ENCODE results near the gene PROM2.

PROM2 gene

DNA sequence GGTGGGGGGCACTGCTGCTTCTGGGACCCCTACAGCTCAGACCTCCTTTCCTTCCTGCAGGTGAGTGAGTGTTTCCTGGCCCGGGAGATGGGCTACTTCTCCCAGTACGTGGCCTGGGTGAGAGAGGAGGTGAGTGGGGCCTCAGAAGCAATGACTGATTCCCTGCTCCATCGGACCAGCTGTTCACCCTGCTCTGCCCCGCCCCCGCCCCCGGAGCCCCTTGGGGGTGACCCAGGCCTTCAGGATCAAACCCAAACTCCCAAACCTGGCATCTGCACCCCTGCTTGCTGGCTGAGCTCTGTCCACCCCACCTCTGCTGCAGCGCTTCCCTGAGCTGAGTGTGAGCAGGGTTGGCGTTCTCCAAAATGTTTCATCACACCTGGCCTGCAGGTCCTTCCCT, 13.1 kb downstream of the PROM2 start:
- no peak for DNase-seq

DNA sequence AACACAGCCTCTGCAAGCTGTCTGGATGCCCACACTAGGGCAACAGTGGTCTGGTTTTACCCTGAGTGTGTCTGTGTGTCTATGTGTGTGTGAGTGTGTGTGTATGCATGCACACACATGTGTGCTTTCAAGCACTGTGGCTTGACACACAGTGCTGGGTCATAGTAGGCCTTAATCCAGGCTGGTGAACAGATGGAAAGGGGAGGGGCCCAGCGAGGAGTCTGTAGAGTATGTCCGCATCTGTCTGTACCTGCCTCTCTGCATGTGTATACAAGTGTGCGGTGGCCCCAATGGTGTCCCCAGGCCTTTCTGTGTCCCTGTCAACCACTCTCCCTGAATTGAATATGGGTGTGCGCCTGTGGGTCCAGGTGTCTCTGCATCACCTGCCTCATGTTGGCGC, 13.6 kb downstream of the PROM2 start:
- DNase-seq: no peak

DNA sequence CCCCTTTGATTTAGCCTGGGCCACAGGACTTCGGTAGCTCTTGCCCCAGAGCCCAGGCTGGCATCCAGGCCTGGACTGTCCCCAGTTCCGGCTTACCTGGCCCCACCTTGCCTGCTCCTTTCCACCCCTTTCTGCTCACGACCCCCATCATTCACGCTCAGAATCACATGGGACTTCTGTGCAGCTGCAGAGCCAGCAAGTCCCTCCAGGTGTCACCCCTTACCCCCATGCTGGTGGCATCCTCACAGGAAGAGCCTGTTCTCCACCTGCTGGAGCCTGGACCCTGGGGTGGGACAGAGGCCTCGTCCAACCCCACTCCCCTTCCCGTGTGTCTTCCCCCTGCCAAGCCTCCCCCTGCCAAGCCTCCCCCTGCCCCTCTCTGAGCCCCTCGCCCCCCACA, 15.0 kb downstream of the PROM2 start:
- DNase-seq: no peak

DNA sequence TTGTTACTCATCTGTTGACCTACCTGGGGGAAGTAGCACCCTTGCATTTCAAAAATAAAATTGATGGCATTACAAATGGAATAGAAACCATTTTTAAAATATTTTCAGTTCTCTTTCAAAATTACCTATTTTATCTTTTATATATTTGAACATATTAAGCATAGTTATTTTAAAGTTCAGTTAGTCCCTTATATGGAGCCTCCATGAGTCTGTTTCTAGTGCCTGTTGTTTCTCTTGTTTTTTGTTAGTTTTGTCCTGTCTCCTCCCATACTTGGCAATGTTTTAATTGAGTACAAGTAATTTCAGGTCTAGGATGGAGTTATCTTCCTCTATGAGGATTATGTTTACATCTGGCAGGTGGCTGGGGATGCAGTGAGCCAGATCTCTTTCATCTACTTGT, 17.0 kb downstream of the PROM2 start:
- no peak for DNase-seq

DNA sequence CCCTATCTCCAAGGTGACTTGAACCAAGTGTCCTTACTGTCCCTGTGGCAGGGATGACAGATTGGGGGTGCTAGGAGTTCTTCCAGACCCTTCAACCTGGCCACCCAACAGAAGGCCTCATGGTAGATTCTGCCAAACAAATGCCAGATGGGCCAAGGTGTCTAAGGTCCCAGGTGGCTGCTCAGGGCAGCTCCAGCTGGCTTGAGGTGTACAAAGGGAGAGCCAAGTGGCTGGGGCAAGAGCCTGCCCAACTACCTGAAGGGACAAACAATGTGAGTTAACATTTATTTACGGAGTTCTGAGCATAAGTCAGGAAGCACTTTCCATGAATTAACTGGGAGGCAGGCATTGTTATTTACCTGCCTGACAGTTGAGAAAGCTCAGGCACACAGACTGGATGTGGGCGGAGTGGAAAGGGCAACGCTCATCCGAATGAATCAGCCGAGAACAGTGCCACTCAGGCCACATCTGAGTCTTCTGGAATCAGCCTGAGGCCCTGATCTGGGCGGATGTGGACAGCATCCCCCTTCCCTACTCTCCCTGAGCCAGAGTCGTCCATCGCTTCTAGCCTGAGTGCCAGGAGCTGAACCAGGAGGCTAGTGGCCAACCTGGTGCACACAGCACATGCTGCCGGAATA, 18.5 kb downstream of the PROM2 start:
- no peak for DNase-seq

DNA sequence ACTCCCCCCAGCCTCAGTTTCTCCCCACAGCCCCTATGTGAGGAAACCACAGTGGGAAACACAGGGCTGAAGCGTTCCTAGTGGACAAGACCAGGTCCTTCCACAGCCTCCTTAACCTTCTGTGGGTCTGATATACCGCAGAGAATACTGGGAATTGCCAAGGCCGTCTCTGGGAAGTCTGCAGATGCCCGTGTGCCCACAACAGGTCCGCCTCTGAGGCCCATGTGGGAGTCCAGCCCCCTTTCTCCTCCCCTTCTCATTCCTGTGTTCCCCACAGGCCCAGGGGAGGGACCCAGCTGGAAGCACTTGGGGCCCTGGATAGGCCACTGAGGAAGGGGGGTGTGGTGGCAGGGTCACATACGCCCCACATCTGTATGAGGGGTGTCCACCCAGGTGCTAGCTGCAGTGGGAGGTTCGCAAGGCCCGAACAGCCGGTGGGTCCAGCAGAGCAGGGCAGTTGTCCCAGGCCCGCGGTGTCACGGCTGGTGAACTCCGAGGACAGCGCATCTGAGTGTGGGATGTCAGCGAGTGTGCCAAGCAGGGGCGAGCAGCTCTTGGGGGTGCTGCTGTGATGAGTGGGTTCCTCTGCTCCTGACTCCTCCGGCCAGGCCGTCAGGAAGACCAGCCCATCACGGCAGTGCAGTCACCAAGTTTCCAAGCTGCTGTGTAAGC, 20.5 kb downstream of the PROM2 start:
- DNase-seq: no peak

DNA sequence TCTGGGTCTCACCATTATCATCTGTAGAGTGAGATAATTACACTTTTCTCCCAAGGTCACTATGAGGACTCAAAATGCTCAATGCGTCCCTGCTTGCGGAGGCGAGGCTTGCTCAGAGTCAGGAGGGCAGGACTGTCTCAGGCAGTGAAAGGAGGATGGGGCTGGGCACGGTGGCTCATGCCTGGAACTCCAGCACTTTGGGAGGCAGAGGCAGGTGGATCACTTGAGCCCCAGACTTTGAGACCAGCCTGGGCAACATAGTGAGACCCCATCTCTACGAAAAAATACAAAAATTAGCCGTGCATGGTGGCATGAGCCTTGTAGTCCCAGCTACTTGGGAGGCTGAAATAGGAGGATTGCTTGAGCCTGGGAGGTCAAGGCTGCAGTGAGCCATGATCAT, 21.1 kb downstream of the PROM2 start:
- DNase-seq: no peak

DNA sequence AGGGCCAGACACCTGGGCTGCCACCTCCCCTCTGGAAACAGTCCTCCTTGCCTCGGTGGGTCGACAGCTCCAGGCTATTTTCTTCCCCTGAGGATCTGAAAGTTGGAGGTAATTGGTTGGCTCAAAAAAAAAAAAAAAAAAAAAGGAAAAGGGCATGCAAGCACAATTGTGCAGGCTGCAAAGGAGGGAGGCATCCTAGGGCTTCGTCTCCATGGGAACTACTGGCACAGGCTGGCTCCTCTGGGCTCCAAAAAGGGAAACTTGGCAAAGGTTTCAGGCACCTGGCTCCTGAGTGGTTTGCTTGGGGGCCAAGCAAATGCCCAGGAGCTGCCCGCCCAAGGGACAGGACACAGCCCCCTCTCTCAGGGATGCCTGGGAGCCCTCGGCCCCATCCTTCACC, 21.8 kb downstream of the PROM2 start:
- DNase-seq: no peak

DNA sequence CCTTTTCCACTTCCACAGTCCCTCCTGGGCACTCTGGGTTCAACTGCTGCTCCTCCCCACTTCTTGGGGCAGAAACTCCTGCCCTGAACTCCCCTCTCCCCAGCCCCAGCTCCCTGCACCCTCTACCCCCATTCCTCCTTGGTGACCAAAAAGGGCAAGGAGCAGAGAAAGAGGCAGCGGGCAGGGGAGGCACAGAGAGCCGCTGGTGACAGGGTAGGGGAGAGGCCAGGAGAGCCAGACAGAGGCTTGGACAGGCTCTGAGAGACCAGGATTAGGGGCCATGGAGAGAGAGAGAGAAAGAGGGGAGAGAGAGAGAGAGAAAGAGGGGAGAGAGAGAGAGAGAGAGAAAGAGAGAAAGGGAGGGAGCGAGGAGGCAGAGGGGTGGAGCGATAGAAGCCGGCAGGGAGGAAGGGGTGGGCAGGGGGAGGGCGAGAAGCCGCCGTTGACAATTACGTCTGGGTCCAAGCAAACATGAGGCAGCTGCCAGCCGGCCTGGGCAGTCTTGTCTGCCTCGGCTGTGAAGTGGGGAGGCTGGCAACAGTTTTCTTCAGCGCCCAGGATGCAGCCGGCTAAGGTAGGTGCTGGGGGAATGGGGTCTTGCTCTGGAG, 22.7 kb downstream of the PROM2 start, which contains the start of gene KCNIP3:
KCNIP3 (plus strand) TSS at position 468 of the 608 bp plus-strand sequence; CDS start at position 560, 92 bp downstream.
- no peak for DNase-seq

DNA sequence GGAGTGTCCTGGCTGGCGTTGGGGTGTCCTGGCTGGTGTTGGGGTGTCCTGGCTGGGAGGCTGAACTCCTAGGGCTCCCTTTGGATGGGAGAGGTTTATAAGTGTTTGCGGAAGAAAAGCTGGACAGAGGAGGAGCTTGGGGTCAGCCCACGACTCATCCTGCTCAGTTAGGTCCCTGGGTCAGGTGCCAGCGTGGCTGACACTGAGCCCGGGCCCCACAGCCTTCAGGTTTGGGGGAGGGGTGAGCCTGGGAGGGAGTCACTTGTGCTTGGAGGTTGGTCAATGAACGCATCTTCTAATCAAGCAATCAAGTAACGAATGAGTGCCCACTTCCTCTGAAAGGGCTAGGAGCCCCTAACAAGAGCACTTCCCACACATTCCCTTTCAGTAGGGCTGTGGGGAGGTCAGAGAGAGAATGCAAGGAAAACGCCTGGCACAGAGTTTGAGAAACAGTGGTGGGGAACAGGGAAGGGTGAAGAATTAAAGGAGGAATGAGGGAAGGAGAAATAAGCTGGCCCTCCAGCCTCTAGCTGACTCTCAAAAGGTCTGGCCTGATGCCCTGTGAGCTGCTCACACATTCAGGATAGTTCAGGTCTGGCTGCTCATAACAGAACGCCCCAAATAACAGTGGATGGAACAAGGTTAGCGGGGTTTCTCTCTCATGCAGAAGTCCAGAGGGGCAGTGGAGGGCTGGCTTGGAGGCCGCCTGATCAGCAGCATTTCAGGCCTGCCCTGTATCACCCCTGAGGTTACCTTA, 23.6 kb downstream of the PROM2 start:
- DNase-seq: no peak

DNA sequence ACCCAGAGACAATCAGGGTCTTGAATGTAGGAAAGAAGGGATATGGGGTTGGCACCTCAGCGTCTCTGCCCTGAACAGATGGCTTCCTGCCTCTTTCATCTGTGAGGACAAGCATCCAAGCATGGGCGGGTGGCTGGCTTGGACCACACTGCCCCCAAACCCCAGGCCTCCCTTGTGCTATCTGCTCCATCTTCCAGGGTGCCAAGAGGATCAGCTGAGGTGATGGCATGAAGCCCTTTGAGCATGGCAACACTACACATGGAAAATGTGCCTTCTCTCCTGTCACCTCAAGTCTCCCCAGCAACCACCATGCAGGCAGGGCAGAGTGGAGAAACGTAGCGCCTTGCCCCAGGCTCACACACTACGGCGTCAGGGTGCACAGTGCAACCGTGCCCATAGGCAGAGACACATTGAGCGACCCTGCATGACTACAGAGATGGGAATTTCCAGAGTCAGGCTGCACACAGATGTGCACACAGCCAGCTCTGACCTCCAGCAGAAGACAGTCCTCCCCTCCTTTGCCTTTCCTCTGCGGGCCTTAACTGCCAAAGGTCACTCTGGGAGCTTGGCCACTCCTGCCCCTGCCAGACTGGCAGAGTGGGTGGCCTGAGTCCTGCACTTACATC, 24.4 kb downstream of the PROM2 start:
- DNase-seq: no peak

DNA sequence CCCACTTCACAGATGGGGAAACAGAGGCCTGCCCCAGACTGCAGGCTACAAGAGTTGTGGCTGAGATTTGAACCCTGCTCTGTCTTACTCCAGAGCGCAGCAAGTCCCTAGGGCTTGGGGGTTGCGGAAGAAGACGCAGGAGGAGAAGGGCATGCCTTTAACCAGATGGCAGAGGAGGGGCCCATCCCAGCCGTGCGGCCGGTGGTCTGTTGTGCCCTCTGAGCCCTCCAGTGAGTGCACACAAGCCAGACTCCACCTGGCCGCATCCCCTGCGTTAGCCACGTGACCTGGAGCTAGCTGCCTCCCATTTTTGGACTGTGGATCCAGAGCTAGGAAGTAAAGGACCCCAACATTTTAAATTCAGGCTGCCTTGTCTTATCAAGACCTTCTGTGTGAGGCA, 25.7 kb downstream of the PROM2 start:
- no peak for DNase-seq

DNA sequence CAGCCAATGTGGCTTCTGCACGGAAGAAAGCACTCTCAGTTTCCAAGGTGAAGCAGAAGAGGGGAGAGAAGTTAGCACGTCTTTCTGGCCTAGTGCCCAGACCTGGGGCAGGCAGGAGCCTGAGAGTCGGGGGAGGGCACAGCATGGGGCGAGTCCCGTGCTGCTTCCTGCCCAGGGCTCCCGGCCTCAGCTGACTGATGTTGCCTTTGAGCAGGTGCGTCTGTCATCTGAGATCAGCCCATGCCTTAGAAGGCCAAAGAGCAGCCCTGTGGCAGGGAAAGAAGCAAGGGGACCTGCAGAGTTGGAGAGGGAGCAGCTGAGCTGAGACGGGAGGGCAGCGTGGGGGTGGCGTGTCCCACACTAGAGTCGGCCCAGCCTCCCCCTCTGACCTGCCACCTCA, 26.2 kb downstream of the PROM2 start:
- DNase-seq: no peak

DNA sequence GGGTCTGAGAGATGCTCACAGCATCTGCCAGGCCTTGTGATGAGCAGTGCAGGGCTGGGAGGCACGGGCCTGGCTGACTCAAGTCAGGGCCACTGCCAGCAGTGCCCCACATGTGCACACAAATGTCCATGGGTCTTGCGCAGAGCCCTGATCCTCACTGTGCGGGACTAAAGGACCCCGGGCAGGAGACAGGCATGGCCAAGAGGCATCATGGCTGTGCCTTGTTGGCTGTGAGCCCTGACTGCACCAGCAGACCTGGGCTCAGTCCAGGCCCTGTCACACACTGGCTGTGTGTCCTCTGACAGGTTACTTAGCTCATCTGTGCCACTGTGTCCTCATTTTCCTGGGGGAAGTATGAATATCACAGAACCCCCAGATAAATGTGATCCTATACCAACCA, 26.9 kb downstream of the PROM2 start:
- DNase-seq: no peak

DNA sequence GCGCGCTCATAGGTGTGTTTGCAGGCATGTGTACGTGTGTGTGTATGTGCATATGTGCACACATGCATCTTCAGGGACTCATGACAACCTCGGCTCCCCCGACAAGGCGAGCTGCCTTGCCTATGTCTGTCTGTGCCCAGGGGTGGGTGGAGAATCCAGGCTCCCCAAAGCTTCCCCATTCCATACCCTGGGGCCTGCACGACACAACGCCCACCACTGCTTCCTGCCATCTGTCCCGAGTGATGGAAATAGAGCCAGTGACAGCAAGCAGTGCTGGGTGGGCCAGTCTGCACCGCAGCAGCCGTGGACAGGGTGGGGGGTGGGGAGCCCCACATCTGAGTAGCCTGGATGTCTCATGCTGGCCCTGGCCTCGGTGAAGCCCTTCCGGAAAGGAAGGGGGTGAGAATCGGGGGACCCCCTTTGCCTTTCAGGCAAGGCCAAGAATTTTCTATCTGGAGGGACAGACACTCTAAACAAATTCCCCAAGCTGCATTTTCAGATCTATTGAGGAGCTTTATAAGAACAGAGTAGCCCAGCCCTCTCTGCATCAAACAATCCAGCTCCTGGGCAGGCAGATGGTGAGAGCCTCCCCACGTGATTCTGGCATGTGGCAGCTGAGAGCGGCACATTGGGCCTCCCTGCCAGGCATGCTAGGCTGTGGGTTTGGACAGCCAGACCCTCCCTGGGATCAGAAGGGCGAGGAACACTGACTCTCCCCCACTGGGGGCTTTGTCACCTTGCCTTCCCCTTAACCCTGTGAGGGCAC, 27.8 kb downstream of the PROM2 start:
- no peak for DNase-seq

DNA sequence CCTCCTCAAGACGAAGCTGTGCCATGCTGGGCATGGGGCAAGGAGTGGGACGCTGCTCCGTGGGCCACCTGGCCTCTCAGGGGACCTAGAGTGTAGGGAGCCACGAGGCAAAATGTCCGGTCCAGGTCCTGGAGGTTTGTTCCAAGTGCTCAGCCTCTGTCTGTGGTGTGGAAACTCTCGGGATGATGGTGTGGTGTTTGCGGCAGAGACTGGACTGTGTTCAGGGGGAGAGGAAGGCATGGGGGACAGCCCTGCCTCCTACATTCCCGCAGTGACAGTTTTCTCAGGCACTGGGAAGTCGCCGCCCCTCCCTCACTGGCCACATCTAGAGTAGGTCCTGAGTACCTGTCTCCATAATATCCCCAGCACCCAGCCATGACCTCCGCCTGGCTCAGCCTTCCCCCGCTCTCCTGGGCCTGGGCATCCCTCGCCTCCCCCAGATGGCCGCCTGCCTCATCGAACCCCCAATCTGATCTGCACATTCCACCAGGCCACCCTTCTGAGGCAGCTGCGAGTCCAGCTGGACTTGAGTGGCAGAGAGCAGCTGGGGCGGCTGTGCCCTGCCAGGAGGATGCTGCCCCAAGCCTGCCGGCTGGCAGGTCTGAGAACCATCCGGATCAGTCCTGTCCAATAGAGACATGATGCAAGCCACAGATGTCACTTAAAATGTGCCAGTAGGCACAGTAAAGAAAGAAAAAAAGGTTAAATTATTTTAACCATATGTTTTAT, 29.1 kb downstream of the PROM2 start:
- DNase-seq: no peak

DNA sequence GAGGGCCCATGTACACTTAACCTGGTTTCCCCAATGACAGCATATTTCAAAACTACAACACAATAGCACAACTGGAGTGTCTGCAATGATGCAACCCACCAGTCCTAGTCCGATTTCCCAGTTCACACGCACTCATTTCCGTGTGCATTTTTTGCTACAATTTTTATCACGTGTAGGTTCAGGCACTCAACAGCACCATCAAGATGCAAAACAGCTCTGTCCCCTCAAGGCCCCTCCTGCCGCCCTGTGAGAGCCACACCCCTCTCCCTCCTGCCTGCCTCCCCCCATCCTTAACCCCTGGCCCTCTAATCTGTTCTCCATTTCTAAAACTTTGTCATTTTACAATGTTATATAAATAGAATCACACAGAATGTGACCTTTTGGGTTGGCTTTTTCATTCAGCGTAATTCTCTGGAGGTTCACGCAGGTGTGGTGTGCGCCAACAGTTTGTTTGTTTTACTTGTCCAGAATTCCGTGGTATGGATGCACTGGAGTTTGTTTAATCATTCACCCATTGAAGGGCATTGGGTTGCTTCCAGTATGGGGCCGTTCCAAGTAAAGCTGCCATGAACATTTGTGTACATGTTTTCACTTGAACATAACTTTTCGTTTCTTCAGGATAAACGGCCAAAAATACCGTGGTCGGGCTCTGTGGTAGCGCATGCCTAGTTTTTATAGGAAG, 31.3 kb downstream of the PROM2 start:
- DNase-seq: no peak

DNA sequence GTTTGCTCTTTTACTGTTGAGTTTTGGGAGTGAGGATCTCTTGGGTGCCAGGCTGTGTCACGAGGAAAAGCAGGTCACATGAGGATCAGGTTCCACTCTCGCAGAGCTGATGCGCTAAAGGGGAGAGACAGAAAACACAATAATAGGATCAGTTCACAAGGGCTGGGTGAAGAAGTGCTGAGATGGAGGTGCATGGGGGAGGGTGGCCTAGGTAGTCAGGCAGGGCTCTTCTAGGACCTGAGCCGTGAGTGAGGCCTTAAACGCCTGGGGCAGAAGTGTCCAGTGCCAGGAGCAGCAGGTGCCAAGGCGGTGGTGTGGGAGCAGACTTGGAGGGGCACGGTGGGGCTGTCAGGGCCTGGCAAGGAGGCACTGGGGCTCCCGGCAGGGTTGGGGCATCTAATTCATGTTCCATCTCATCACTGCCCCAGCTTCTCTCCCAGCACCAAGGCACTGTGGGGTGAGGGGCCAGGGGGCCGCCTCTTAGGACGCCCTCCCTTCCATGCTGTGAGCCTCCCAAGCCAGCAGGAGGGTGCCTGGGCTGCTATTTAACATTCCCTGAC, 32.2 kb downstream of the PROM2 start:
- no peak for DNase-seq

DNA sequence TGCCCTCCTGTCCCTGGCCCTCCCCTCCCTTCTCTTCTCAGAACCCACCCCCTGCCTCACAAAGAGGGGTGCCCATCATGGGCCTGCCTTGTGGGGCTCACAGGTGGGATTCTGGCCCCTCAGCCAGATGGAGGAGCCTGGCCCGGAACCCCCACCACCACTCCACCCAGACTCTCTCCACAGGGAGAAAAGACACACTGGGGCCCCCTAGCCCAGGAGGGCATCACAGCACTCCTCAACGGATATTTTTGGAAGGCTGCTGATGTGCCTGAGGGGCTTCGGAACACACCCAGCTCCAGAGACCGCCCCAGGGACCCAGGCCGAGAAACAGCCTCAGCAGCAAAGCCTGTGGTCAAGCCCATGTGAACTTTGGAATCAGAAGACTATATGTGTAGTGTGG, 32.8 kb downstream of the PROM2 start:
- no peak for DNase-seq

DNA sequence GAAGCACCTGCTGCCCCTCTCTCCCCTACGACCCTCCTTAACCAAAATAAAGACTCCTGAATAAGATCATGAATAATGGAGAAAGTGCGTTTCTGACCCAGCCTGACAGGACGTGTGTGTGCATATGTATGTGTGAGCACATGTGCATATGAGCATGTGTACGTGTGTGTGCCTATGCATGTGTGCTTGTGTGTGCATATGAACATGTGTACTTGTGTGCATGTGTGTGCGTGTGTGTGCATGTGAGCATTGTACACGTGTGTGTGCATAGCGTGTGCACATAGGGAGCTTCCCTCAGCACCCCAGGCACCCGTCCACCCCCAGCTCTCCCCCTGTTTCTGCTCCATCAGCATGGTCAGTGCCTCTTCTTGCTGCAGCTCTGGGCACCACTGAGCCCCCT, 33.6 kb downstream of the PROM2 start:
- DNase-seq: no peak

All from activated T-cell treated with anti-CD3 and anti-CD28 coated beads, Interleukin-2, amount 50 U/mL, for 1 hour (primary cell).